Left kidney (tissue), 2 donors: ENCODE measurements around the gene BIRC5. TPM values are rescaled to one million over a fixed set of nuclear protein-coding genes. Genes with fewer than 3 reads are reported as not detected.
"Not testable (repeated sequence)": the region's sequence is repeated elsewhere in the genome, so short reads cannot be mapped to it uniquely, and the experiment has no call there.

Experiments used
- DNase-seq: peaks from one replicate; pipeline ENCODE4 v3.0.0-alpha.2; 2013
- polyA plus RNA-seq: library from polyadenylated mRNA; unstranded; fragments of 120-200 nt; gene quantifications from one replicate; pipeline ENCODE4 v1.2.1, GENCODE V29; 2013; ENCODE audit not compliant: insufficient read length

Gene BIRC5
- polyA plus RNA-seq, 1 donor: 35.8 TPM

DNA sequence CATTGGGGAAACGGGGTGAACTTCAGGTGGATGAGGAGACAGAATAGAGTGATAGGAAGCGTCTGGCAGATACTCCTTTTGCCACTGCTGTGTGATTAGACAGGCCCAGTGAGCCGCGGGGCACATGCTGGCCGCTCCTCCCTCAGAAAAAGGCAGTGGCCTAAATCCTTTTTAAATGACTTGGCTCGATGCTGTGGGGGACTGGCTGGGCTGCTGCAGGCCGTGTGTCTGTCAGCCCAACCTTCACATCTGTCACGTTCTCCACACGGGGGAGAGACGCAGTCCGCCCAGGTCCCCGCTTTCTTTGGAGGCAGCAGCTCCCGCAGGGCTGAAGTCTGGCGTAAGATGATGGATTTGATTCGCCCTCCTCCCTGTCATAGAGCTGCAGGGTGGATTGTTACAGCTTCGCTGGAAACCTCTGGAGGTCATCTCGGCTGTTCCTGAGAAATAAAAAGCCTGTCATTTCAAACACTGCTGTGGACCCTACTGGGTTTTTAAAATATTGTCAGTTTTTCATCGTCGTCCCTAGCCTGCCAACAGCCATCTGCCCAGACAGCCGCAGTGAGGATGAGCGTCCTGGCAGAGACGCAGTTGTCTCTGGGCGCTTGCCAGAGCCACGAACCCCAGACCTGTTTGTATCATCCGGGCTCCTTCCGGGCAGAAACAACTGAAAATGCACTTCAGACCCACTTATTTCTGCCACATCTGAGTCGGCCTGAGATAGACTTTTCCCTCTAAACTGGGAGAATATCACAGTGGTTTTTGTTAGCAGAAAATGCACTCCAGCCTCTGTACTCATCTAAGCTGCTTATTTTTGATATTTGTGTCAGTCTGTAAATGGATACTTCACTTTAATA lies 10.4 kb downstream of the BIRC5 start:
- DNase-seq: no peak

DNA sequence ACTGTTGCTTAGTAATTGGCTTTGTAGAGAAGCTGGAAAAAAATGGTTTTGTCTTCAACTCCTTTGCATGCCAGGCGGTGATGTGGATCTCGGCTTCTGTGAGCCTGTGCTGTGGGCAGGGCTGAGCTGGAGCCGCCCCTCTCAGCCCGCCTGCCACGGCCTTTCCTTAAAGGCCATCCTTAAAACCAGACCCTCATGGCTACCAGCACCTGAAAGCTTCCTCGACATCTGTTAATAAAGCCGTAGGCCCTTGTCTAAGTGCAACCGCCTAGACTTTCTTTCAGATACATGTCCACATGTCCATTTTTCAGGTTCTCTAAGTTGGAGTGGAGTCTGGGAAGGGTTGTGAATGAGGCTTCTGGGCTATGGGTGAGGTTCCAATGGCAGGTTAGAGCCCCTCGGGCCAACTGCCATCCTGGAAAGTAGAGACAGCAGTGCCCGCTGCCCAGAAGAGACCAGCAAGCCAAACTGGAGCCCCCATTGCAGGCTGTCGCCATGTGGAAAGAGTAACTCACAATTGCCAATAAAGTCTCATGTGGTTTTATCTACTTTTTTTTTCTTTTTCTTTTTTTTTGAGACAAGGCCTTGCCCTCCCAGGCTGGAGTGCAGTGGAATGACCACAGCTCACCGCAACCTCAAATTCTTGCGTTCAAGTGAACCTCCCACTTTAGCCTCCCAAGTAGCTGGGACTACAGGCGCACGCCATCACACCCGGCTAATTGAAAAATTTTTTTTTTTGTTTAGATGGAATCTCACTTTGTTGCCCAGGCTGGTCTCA lies 11.2 kb downstream of the BIRC5 start:
- DNase-seq: no peak

DNA sequence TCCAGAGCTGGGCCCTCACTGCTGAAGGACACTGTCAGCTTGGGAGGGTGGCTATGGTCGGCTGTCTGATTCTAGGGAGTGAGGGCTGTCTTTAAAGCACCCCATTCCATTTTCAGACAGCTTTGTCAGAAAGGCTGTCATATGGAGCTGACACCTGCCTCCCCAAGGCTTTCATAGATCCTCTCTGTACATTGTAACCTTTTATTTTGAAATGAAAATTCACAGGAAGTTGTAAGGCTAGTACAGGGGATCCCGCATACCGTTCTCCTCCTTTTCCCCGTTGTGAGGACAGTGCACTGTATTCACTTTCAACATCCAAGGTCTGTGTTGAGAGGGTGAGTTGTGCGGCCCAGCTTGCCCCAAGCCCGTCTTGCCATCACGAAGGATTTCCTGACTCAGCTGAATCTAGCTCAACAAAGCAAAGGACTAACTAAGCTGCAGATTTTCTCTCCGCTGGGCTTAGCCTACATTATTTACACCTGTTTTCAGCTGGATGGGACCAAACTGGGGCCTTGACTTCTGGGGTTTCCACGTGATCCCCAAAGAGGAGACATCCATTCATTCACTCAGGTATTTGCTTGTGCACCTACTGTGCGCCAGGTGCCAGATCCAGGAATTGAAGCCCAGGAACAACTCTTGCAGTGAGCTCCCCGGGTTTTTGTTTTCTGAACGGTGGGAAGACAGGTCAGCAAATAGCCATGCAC lies 12.2 kb downstream of the BIRC5 start:
- no peak for DNase-seq

DNA sequence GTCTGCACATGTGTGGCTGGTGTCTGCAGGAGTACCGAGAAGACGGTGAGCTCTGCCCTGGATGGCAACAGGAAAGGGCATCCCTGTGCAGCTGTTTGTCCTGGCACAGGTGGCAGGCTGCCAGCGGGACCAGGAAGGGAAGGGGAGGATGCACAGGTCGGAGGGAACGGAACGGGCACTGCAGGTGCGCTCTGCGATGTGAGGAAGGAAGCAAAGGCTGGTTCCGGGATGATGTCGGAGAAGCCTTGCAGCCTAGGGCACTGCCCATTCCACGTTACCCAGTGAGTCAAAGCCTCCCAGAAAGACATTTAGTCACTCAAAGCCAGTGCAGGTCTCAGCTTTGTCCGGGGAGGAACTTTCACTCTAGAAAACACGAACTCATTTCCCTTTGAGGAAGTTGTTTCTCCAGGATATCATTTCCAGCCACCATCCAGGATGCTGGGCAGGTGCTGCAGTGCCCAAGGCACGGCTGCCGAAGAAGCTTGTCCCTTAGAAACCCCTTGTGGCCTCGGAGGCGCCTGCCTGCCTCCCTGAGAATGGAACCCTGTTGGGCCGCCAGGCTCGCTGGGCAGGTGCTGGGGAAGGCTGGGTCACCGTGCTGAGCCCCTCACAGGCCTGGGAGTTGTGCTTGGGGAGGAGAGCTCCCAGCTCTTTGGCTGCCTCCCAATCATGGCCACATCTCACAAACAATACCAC lies 12.9 kb downstream of the BIRC5 start:
- no peak for DNase-seq

DNA sequence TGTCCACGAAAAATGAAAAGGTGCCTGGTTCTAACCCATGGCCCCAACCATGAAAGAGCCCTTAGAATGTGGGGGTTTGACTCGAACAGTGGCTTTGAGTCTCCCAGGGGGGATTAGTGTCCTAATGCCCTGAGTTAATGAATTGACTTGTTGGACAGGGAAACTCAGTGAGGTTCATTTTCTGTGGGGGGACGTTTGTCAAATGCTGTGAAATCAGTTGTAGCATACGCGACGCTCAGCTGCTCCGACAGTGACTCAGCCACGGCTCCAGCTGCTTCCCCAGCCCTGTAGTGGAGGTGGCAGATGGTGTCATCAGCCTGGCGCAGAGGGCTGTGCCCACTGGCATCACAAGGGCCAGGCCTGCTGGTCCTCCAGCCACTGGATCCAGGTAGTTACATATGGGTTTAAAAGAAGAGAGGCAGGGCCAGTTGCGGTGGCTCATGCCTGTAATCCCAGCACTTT lies 13.4 kb downstream of the BIRC5 start:
- DNase-seq: no peak

DNA sequence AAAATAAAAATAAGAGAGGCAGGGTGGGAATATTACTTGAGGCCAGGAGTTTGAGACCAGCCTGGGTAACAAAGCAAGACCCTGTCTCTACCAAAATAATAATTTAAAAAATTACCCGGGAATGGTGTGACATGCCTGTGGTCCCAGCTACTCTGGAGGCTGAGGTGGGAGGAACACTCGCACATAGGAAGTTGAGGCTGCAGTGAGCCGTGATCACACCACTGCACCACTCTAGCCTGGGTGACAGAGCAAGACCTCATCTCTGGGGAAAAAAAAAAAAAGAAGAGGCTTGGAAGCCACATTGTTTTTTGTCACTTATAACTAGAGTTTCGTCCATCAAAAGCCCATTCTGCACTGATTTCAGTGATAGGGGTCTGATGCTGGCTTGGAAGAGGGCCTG lies 14.1 kb downstream of the BIRC5 start:
- DNase-seq: no peak

DNA sequence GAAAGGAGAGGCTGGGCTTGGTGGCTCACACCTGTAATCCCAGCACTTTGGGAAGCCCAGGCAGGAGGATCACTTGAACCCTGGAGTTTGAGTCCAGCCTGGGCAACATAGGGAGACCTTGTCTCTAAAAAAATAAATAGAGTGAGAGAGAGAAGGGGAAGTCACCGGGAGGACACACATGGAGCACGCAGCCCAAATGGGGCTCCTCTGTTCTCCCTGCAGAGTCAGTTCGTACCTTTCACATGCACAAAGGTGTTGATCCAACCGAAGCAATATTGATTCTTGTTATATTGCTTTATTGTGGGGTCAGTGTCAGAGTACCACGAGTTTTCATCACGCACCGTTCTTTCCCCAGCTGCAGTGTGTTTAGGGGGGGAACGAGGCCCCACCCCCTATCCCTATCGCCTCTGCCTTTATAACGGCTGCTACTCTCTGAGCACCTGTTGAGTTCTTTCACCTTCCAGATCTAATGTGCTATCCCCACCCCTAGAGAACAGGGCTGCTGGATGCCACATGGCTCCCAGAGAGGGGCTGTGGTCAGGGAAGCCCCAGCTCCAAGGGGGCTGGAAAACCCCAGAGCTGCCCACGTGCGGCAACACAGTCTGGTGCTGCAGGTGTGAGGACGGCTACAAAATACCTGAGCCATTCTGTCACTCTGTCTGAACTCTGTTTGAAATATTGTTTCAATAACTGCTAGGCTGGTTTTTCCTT lies 16.4 kb downstream of the BIRC5 start:
- no peak for DNase-seq

DNA sequence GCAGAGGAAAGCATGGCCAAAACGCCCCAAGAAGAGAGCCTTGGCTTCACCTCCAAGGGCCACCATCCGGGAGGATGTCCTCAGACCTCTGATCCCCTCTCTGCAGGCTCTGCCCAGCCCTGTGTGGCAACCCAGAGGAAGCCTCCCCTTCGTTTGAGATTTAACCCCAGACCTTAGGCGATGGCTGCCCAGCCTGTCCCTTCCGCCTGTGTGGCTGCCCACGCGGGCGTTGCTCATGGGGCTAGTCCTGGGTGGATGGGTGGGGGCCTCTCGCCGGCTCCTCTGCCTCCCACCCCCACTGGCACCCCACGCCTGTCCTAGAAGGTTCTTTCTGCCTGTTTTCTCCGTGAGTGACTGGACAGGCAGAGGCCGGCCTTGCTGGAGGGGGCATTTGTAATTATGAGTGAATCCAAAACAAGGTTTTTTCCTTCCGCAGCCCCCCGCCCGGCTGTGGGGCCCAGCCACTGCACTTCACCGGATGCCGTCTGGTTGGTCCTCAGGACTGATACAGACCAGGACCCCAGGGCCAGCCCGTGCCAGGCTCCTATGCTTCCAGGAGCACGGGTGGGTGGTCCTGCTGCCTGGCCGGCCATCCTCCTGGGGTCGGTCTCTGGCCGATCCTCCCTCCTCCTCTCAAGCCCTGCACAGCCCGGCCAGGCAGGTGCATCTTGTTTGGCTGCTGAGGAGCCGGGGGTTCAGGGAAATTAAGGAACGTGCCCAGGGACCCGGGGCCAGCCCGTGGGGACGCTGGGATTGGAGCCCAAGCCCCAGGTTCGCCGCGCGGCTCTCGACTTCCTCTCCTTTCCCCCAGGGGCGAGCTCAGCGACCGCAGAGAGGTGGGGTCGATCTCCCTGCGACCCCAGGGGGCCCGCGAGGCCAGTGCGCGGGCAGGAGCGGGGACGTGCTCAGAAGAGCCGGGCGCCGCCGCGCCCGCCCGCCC lies 17.2 kb downstream of the BIRC5 start, which contains the start of gene TMEM235:
TSS of gene TMEM235 (plus strand) at position 636 of the 940 bp plus-strand sequence. CDS start 393 bp downstream, outside the sequence.
- DNase-seq: no peak

DNA sequence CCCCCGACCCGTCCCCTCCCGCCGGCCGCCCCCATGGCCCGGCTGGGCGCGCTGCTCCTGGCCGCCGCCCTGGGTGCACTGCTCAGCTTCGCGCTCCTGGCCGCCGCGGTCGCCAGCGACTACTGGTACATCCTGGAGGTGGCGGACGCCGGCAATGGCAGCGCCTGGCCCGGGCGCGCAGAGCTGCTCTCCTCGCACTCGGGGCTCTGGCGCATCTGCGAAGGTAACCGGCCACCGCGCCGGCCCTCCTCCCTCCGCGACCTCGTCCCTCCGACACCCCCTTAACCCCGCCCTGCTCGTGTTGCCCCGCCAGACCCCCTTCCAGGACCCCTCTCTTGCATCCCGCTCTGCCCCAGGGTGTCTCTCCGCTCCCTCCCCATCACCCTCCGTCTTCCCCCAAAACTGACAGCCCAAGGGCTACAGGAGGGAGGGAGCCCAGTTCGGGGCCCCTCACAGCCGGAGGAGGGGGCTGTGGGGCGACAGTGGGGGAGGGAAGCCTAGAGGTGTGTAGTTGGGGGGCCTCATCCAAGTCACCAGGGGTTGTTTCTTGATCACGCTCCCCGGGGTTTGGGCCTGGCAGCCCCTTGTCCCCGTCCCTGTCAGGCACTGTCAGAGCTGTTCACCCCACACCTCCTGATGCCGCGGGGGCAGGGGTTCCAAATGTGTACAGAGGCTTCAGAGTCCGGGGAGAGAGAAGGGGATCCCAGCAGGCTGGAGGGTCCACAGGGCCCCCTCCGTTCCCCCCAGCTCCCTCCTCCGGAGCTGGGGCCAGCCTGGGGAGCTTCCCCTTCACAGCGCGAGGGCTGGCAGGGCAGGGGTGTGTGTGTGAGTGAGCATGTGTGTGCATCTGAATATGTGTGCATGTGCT lies 18.2 kb downstream of the BIRC5 start:
- no peak for DNase-seq

DNA sequence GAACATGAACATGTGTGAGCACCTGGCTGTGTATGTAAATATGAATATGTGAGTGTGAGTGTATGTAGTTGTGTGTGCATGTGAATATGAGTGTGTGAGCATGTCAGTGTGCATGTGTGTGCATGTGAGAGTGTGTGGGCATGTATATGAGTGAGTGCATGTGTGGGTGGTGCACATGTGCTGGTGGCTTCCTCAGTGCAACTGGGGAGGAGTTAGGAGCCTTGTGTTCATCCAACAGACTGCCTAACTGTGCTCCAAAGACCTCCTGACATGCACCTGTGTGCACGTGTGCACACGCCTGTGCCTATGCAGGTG lies 18.8 kb downstream of the BIRC5 start:
- no peak for DNase-seq

DNA sequence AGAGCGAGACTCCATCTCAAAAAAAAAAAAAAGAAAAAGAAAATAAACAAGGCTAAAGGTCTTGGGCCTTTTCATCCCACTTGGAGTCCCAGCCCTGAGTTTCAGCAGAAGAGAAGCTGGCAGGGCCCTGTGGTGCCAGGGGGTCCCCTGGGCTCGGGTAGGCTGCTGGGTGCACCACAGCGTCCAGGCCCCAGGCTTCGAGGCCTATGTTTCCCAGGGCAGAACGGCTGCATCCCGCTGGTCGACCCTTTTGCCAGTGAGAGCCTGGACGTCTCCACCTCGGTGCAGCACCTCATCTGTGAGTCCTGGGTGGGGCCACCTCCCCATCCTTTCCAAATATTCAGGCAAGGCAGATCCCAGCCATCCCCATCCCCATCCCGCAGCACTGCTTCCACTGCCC lies 19.6 kb downstream of the BIRC5 start:
- DNase-seq: no peak

DNA sequence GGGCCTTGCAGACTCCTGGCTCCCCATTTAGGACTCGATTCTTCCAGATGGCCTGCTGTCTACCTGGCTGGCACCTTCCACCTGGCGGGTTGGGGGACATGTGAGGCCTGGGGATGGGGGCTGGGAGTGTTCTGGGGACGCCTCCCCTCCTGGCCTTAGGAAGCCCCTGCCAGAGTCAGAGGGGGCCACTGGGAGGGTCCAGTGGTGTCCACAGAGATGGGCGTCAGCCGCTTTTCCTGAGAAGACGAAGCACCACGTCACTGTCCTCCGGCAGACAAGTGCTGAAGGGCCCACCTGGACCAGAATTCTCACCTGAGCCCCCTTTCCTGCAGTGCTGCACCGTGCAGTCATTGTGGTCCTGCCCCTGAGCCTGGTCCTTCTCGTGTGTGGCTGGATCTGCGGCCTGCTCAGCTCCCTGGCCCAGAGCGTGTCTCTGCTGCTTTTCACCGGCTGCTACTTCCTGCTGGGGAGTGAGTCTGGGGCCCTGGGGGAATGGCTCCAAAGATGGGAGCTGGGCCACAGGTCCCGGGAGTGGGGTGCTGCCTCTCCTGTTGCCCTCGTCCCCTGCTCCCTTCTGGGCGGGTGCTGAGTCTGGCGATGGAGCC lies 20.3 kb downstream of the BIRC5 start:
- no peak for DNase-seq

DNA sequence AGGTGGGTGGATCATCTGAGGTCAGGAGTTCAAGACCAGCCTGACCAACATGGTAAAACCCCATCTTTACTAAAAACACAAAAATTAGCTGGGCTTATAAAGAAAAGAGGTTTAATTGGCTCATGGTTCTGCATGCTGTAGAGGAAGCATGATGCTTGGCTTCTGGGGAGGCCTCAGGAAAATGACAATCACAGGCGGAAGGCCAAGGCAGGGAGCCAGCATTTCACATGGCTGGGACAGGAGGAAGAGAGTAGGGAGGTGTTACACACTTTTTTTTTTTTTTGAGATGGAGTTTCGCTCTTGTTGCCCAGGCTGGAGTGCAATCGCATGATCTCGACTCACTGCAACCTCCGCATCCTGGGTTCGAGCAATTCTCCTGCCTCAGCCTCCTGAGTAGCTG lies 21.0 kb downstream of the BIRC5 start:
- DNase-seq: not testable (repeated sequence)

DNA sequence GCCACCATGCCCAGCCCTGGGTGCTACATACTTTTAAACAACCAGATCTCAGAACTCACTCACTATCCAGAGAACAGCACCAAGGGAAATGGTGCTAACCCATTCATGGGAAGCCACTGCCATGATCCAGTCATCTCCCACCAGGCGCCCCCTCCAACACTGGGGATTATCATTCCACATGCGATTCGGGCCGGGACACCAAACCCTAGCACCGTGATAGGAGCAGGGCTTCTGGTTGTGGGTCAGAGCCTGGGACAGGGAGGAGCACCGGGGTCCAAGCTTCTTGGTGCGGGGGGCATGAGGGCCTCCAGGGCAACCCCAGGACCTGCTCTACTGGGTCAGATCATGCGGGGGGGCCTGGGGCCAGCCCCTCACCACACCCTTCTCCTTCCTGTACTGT lies 21.8 kb downstream of the BIRC5 start:
- DNase-seq: no peak

DNA sequence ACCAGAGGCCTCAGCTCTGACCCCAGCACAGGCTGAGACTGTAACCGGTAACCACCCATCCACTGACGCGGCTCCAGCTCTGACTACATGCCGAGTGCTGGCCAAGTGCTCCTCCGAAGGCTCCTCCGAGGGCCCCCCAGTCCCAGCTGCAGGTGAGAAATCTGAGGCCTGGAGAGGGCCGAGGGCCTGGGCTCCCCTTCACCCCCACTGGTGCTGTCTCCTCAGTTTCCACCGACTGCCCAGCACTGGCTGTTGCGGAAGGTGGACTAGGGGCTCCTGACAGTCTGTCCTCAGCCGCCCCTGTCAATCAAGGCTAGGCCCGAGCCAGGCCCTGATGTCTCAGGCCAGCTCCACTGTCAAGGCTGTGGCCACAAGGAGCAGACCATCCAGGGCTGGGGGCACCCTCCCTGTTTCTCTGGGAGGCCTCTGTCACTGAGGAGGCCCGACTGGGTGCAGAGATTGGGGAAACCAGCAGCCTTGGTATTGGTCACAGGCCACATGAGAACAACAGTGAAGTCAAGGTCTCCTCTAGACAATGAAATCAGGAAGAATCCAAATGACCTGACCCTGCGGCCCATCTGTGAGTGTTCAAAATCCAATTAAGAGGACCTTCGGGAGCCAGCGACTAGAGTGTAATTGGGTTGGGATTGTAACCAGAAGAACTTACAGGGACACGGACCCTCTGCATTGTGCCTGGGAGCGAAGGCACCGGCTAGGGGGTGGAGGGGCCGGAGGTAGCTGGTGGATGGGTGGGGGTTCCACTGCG lies 22.5 kb downstream of the BIRC5 start:
- DNase-seq: no peak

DNA sequence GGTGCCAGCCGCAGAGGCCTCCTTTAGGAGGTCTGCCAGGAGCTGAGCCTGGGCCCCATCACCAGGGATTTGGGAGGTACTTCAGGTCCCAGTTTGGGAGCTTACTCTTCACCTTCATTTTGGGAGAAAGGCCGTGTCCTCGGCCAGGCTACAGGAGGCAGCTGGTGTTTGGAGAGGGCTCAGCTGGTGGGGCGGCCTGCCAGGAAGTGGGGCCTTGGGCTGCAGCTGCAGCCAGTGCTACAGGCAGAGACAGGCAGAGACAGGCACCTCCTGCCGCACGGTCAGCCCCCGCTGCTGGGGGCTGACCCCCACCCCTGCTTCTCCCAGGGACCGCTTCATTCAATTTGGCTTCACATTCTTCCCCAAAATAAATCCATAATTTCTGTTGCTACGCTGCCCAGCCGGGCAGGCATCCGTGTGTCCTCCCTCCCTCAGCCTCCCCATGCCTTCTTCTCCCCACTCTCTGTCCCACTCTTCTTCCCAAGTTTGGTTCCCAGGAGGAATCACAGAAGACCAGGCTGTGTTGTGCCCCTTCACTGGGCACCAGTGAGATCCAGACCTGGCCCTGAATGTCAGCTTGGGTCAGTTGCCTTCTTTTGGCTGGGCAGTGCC lies 23.5 kb downstream of the BIRC5 start:
- DNase-seq: no peak

DNA sequence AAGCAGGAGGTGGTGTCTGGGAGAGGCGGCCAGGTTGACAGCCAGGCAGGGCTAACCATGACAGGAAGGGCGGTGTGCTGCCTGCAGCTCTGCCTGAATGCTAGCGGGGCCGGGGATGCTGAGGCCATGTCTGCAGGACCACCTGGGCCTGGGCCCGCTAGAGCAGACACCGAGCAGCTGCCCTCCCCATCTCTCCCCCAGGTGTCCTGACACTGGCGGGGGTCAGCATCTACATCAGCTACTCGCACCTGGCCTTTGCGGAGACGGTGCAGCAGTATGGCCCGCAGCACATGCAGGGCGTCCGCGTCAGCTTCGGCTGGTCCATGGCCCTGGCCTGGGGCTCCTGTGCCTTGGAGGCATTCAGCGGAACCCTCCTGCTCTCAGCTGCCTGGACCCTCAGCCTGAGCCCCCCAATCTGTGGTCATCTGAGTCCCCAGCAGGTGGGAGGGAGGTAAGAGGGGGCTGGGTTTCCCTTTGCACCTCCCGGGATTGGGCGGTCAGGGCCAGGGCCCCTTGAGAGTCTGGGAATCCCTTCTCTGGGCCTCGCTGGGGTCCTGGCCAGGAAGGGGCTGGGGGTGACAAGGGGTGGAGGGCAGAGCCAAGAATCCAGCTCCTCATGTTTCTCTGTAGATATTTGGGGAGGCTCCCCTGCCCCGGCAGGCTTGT lies 24.9 kb downstream of the BIRC5 start:
- no peak for DNase-seq
